ENCODE measurements around the gene AGAP1.

The AGAP1 gene

DNA sequence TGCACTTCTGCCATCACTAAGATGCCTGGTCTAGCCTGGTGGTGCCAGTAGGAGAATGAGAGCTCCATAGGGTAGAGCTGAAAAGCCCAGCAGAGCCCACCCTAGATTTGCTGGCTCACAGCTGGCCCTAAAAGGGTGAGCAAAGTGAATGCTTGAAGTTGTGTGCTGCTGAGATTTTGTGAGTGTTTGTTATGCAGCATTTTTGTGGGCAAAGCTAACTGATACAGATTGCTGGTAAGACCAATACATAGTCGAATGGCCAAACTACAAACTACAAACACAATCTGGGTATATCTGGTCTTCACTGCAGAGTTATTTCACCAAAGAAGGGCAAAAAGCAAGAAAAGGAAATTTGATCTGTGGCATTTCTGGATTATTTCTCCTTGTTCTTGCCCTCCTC lies 7.1 kb upstream of the AGAP1 start:
- in situ Hi-C loops (cut with MboI; ENCODE audit: low sequenced_read_pairs): no loop called here

GRCh38 chr2:235489897-235490296 lies 3.9 kb upstream of the AGAP1 start:
- in situ Hi-C loops (cut with MboI; ENCODE audit: low sequenced_read_pairs): no loop called here

DNA sequence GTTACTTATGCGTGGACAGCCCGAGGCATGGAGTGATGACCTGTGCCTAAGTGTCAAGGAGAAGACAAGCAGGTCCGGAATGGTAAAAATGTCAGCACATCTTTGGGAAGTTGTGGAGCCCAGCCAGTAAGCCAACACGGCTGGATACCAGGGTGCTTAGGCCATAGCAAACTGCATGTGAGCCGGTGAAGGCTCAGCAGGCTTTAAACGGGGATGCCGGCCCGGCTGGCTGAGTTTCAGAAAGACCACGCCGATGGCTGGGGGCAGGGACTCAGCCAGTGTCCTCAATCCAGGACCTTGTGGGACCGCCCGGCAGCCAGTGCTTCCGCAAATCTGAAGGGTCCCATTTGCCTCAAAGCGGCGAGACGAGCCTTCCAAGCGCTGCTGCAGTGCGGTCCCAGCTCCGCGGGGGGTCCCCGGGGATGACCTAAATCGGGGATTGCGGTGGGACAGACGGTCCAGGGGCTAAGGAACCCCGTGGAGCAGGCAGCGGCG lies 946 bp upstream of the AGAP1 start:
- in situ Hi-C loops (cut with MboI; ENCODE audit: low sequenced_read_pairs): no loop called here

- in situ Hi-C loops (cut with MboI; ENCODE audit: low sequenced_read_pairs): no loop called here
Measured at GRCh38 chr2:235493402-235493774, 455 bp upstream of the AGAP1 start.

DNA sequence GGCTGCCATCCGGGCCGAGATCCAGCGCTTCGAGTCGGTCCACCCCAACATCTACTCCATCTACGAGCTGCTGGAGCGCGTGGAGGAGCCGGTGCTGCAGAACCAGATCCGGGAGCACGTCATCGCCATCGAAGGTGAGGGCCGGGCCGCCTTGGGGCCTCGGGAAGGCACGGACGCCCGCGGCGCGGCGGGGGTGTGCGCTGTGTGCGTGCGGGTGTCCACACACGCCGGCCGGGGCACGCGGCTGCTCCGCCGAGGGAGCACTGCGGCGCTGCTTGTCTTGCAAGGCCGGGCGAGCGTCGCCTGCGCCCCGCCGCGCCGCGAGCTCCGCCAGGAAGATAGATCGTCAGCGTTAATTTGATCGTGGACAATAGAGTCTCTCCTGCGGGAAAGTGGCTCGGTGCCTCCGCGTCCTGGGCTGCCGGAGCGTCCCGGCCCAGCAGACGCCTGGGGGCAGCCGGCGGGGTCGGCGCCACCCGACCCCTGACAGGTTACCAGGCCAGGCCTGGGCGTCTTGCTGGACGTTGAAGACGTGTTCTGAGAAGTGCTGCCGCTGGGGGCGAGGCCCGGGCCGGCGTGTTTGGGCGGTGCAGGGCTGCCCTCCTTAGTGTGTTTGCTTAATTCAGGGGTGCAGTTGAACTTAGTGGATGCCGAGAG lies 1.0 kb downstream of the AGAP1 start:
- in situ Hi-C loops (cut with MboI; ENCODE audit: low sequenced_read_pairs): no loop called here

- in situ Hi-C loops (cut with MboI; ENCODE audit: low sequenced_read_pairs): no loop called here
Measured at GRCh38 chr2:235495373-235496238, 1.8 kb downstream of the AGAP1 start.

- in situ Hi-C loops (cut with MboI; ENCODE audit: low sequenced_read_pairs): no loop called here
Measured at GRCh38 chr2:235496239-235496621, 2.4 kb downstream of the AGAP1 start.

DNA sequence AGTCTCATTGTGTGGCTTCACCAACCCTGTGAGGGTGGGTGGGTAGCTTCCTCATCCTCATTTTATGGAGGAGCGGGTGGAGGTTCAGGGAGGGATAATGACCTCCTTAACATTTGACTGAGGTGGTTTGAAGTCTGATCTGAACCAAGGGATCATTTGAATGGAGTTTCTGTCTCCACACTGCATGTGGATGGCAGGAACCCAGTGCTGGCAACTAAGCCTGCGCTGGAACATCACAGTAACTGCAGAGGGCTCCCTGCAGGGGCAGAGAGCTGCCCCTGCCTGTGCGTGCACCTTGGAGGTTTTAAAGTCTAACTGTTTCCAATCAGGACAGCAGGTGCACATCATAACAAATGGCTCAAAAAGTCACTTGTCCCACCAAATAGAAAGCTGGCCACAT lies 3.3 kb downstream of the AGAP1 start:
- in situ Hi-C loops (cut with MboI; ENCODE audit: low sequenced_read_pairs): no loop called here

DNA sequence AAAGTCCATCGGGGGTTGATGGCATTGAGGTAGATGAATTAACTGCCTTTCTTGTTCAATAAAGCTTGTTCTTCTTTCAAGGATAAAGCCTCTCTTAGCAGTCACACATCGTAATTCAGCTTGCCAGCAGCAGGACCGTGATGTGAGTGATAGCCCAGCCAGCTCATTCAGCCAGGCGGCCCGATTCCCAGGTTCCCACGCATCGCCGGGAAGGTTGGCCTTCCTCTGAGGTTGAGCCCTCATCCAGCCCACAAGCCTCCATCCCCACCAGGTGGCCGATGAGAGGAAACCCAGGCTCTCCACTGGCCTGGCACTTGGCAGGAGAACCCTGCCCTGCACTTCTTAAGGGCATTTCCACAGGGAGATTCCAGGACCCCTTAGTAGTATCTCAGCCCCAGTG lies 4.7 kb downstream of the AGAP1 start:
- in situ Hi-C loops (cut with MboI; ENCODE audit: low sequenced_read_pairs): no loop called here

DNA sequence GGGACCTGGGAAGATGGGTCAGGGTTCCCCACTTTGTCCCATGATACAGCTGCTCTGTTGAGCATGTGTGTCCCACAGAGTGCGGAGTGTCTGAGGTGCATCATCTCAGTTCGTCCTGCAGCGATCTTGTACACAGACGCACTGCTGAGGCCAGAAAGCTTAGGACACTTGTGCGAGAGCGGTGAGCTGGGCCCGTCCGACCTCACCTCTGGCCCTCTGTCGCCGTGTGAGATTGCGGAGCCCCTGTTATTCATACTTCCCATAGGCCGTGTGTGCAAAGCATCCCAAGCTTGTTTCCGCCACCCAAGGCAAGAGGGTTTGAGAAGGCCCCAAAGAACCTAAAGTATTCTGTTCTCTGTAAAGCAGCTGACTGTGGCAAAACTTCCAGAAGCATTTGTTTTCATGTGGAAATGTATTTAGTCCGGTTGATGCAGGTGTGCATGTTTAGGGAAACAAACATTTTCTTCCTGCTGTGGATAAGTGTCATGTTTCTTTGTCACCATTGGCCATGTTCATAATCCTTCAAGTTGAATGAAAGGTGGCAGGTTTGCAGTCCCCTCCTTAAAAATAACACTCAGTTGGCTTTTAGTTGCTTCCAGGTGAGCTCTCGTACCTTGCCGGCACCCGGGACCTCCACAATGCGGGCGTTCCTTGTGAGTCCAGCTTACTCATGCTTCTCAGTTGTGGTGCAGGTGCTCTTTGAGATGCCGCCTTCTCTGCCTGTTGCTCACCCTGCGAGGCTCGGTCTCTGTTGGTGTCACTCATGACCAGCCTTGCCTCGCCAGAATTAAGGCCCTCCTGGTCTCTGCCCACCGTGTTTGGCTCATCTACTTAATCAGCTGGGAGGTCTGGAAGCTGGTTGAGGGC lies 5.3 kb downstream of the AGAP1 start:
- in situ Hi-C loops (cut with MboI; ENCODE audit: low sequenced_read_pairs): no loop called here

- in situ Hi-C loops (cut with MboI; ENCODE audit: low sequenced_read_pairs): no loop called here
Measured at GRCh38 chr2:235500110-235500760, 6.4 kb downstream of the AGAP1 start.

- in situ Hi-C loops (cut with MboI; ENCODE audit: low sequenced_read_pairs): no loop called here
Measured at GRCh38 chr2:235500761-235501672, 7.2 kb downstream of the AGAP1 start.

DNA sequence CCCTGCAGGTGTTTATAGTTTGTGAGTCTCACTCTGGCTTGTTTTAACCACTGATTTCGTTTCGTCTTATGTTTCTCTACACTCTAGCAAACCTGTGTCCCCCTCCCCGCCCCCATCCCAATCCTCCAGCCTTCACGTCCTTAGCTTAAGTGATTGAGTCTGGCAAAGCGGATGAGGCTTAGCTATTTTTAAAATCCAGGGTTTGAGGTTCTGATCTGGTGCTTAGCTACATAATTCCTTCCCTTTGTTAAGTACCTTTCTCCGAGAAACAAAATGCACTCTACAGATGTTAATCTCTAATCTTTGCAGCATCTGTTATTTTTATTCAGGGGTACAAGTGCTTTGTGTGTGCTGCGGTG lies 7.8 kb downstream of the AGAP1 start:
- in situ Hi-C loops (cut with MboI; ENCODE audit: low sequenced_read_pairs): no loop called here

GRCh38 chr2:235502336-235502735 lies 8.5 kb downstream of the AGAP1 start:
- in situ Hi-C loops (cut with MboI; ENCODE audit: low sequenced_read_pairs): no loop called here

GRCh38 chr2:235504441-235505180 lies 10.8 kb downstream of the AGAP1 start:
- in situ Hi-C loops (cut with MboI; ENCODE audit: low sequenced_read_pairs): no loop called here

GRCh38 chr2:235505181-235505741 lies 11.4 kb downstream of the AGAP1 start:
- in situ Hi-C loops (cut with MboI; ENCODE audit: low sequenced_read_pairs): no loop called here

- in situ Hi-C loops (cut with MboI; ENCODE audit: low sequenced_read_pairs): no loop called here
Measured at GRCh38 chr2:235506291-235506996, 12.6 kb downstream of the AGAP1 start.

DNA sequence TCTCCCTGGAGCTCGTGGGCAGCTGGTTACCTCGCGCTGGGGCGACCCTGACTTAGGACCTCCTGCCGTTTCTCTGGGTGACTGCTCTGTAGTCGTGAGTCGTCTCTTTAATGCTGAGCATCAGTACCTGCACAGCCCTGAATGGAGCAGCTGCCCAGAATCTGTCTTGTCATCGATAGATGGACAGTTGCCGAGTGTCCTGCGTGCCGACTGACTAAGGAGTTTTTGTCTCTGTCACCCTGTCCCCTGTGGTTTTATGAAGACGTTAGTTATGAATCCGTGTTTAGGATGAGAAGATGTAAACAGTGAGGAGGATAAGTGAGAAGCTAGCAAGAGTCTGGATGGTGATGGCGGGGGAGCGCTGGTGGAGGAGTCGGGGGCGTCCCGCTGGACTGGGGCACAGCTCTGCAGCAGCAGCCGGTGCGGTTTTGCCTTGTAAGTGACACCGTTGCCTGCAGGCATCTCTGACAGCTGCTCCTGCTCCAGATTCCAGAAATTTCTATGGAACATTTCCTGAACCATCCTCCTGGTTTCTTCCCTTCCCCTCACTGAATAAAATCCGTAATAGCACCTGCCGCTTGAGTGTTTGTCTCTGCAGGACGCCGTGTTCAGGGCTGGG lies 13.3 kb downstream of the AGAP1 start:
- in situ Hi-C loops (cut with MboI; ENCODE audit: low sequenced_read_pairs): no loop called here

Measured in hTERT RPE-1 (cell line).